C4-2B (cell line): ENCODE data around the gene UTS2B.

Source experiments
- CTCF ChIP-seq: fragments of 450-650 bp; conservative IDR thresholded peaks from 2 replicates; pipeline ENCODE4 v1.5.1; 2017; ENCODE audit warnings: mild to moderate bottlenecking
- ZFX ChIP-seq: fragments of 450-650 bp; IDR thresholded peaks from 2 replicates; pipeline ENCODE4 v1.6.1; 2017

- TF ChIP-seq CTCF (no peak), ZFX (no peak)
Measured at GRCh38 chr3:191339316-191339917, 9.1 kb upstream of the UTS2B start.
